NT2/D1 (cell line): ENCODE measurements around the gene EFCAB10.

Experiments
- YY1 ChIP-seq: IDR thresholded peaks from 2 replicates; pipeline ENCODE4 v1.6.1; 2011; ENCODE audit not compliant: insufficient read length, insufficient read depth
- ZNF274 ChIP-seq: IDR thresholded peaks from 2 replicates; pipeline ENCODE4 v1.6.1; 2011; ENCODE audit warnings: mild to moderate bottlenecking, low read depth, low read length

GRCh38 chr7:105591522-105591921 lies 10.2 kb upstream of the EFCAB10 start:
- TF ChIP-seq YY1 (no peak), ZNF274 (no peak)
